ENCODE measurements around the gene DNAH5.
"Not testable (repeated sequence)": the region's sequence is repeated elsewhere in the genome, so short reads cannot be mapped to it uniquely, and the experiment has no call there.

The DNAH5 gene

GRCh38 chr5:13843175-13843846 lies 101.2 kb downstream of the DNAH5 start:
- no peak for DNase-seq (ENCODE audit: low spot score)

GRCh38 chr5:13833440-13833839 lies 111.0 kb downstream of the DNAH5 start:
- DNase-seq (ENCODE audit: low spot score): no peak

- DNase-seq (ENCODE audit: low spot score): no peak
These were observed 113.1 kb downstream of the DNAH5 start for GRCh38 chr5:13831351-13831750.

- no peak for DNase-seq (ENCODE audit: low spot score)
These were observed 114.0 kb downstream of the DNAH5 start for GRCh38 chr5:13830536-13830935.

- no peak for DNase-seq (ENCODE audit: low spot score)
These were observed 123.1 kb downstream of the DNAH5 start for GRCh38 chr5:13821366-13821765.

GRCh38 chr5:13816126-13816525 lies 128.4 kb downstream of the DNAH5 start:
- no peak for DNase-seq (ENCODE audit: low spot score)

GRCh38 chr5:13814301-13814700 lies 130.2 kb downstream of the DNAH5 start:
- no peak for DNase-seq (ENCODE audit: low spot score)

- DNase-seq (ENCODE audit: low spot score): no peak
These were observed 134.6 kb downstream of the DNAH5 start for GRCh38 chr5:13809921-13810320.

GRCh38 chr5:13804336-13804735 lies 140.2 kb downstream of the DNAH5 start:
- no peak for DNase-seq (ENCODE audit: low spot score)

- DNase-seq (ENCODE audit: low spot score): not testable (repeated sequence)
These were observed 145.9 kb downstream of the DNAH5 start for GRCh38 chr5:13798569-13798968.

GRCh38 chr5:13785781-13786415 lies 158.6 kb downstream of the DNAH5 start:
- no peak for DNase-seq (ENCODE audit: low spot score)

- no peak for DNase-seq (ENCODE audit: low spot score)
These were observed 160.8 kb downstream of the DNAH5 start for GRCh38 chr5:13783726-13784125.

GRCh38 chr5:13780081-13780480 lies 164.4 kb downstream of the DNAH5 start:
- DNase-seq (ENCODE audit: low spot score): no peak

- no peak for DNase-seq (ENCODE audit: low spot score)
These were observed 170.8 kb downstream of the DNAH5 start for GRCh38 chr5:13773649-13774048.

- DNase-seq (ENCODE audit: low spot score): no peak
These were observed 173.4 kb downstream of the DNAH5 start for GRCh38 chr5:13771011-13771571.

GRCh38 chr5:13766236-13766635 lies 178.3 kb downstream of the DNAH5 start:
- no peak for DNase-seq (ENCODE audit: low spot score)

GRCh38 chr5:13763719-13764118 lies 180.8 kb downstream of the DNAH5 start:
- DNase-seq (ENCODE audit: low spot score): no peak

- DNase-seq (ENCODE audit: low spot score): no peak
These were observed 194.7 kb downstream of the DNAH5 start for GRCh38 chr5:13749766-13750165.

- no peak for DNase-seq (ENCODE audit: low spot score)
These were observed 198.5 kb downstream of the DNAH5 start for GRCh38 chr5:13746026-13746425.

- DNase-seq (ENCODE audit: low spot score): no peak
These were observed 199.0 kb downstream of the DNAH5 start for GRCh38 chr5:13745508-13745907.

GRCh38 chr5:13740471-13740870 lies 204.0 kb downstream of the DNAH5 start:
- no peak for DNase-seq (ENCODE audit: low spot score)

GRCh38 chr5:13739479-13739878 lies 205.0 kb downstream of the DNAH5 start:
- no peak for DNase-seq (ENCODE audit: low spot score)

GRCh38 chr5:13735691-13736090 lies 208.8 kb downstream of the DNAH5 start:
- no peak for DNase-seq (ENCODE audit: low spot score)
